HG03095 (cell line): Measurements from ENCODE around the gene SLC44A3.

Source experiments
- ATAC-seq: cut with Tn5 transposase; IDR thresholded peaks from one replicate; pipeline ENCODE4 v1.9.1; 2021; ENCODE audit warnings: moderate library complexity; ENCODE audit not compliant: unreplicated experiment

The SLC44A3 gene

GRCh38 chr1:94872771-94873495 is 52.8 kb downstream of the SLC44A3 start:
- ATAC-seq: no peak

- ATAC-seq: peak; percentile 71
Measured at GRCh38 chr1:94873520-94874351, 53.6 kb downstream of the SLC44A3 start.

GRCh38 chr1:94874423-94874822 is 54.3 kb downstream of the SLC44A3 start:
- ATAC-seq: no peak

- no peak for ATAC-seq
Measured at GRCh38 chr1:94875794-94876193, 55.6 kb downstream of the SLC44A3 start.

- ATAC-seq: no peak
Measured at GRCh38 chr1:94876362-94876761, 56.2 kb downstream of the SLC44A3 start.

GRCh38 chr1:94878329-94878728 is 58.2 kb downstream of the SLC44A3 start:
- no peak for ATAC-seq

GRCh38 chr1:94883691-94884090 is 63.5 kb downstream of the SLC44A3 start:
- ATAC-seq: no peak

GRCh38 chr1:94884106-94884505 is 63.9 kb downstream of the SLC44A3 start:
- no peak for ATAC-seq

- ATAC-seq: no peak
Measured at GRCh38 chr1:94884507-94884906, 64.3 kb downstream of the SLC44A3 start.

- ATAC-seq: no peak
Measured at GRCh38 chr1:94886361-94886760, 66.2 kb downstream of the SLC44A3 start.

- ATAC-seq: no peak
Measured at GRCh38 chr1:94887106-94887505, 66.9 kb downstream of the SLC44A3 start.

- no peak for ATAC-seq
Measured at GRCh38 chr1:94887603-94888171, 67.5 kb downstream of the SLC44A3 start.

- no peak for ATAC-seq
Measured at GRCh38 chr1:94888201-94888600, 68.0 kb downstream of the SLC44A3 start.

- no peak for ATAC-seq
Measured at GRCh38 chr1:94892604-94893254, 72.6 kb downstream of the SLC44A3 start.

GRCh38 chr1:94894630-94895029 is 74.5 kb downstream of the SLC44A3 start:
- ATAC-seq: no peak

- no peak for ATAC-seq
Measured at GRCh38 chr1:94895518-94895917, 75.4 kb downstream of the SLC44A3 start.

- ATAC-seq: no peak
Measured at GRCh38 chr1:94898491-94899385, 78.6 kb downstream of the SLC44A3 start.

GRCh38 chr1:94899756-94900155 is 79.6 kb downstream of the SLC44A3 start:
- no peak for ATAC-seq

- no peak for ATAC-seq
Measured at GRCh38 chr1:94901841-94902240, 81.7 kb downstream of the SLC44A3 start.

GRCh38 chr1:94903280-94904009 is 83.3 kb downstream of the SLC44A3 start:
- no peak for ATAC-seq
